SU-DHL-6 (cell line): ENCODE results near the gene CDKN2C.

Source experiments
- H2AFZ ChIP-seq: fragments of 200-600 bp; sonication (generic); 2 replicates; pipeline ENCODE4 v1.6.1; 2014; ENCODE audit warnings: low read depth, mild to moderate bottlenecking, moderate library complexity, mixed read lengths, antibody characterized with exemption, low read length; ENCODE audit not compliant: severe bottlenecking
- H3F3A ChIP-seq: fragments of 200-600 bp; shearing (Covaris generic); 2 replicates; pipeline ENCODE4 v1.6.0; 2016; ENCODE audit warnings: antibody characterized with exemption, mild to moderate bottlenecking; ENCODE audit not compliant: insufficient read depth
- H3K27ac ChIP-seq: fragments of 200-600 bp; sonication (generic); 2 replicates; pipeline ENCODE4 v1.5.1; 2016; ENCODE audit warnings: low read depth, mild to moderate bottlenecking, low read length, moderate library complexity, mixed read lengths
- H3K27me3 ChIP-seq: fragments of 200-600 bp; sonication (generic), shearing (Covaris generic); 2 replicates; pipeline ENCODE4 v1.6.0; 2014; ENCODE audit warnings: mild to moderate bottlenecking, low read length
- H3K36me3 ChIP-seq: fragments of 200-600 bp; sonication (generic); 2 replicates; pipeline ENCODE4 v1.6.1; 2014; ENCODE audit warnings: mild to moderate bottlenecking, low read length, mixed read lengths
- H3K4me2 ChIP-seq: fragments of 300-600, 200-600 bp; shearing (Covaris generic), sonication (generic); 2 replicates; pipeline ENCODE4 v1.6.0; 2014; ENCODE audit warnings: low read length, low read depth, mild to moderate bottlenecking; ENCODE audit not compliant: poor library complexity, severe bottlenecking
- H3K4me3 ChIP-seq: fragments of 200-600 bp; sonication (generic); 2 replicates; pipeline ENCODE4 v1.5.1; 2014; ENCODE audit warnings: antibody characterized with exemption, low read length, mild to moderate bottlenecking, mixed read lengths; ENCODE audit not compliant: insufficient read depth, poor library complexity, severe bottlenecking
- H3K79me2 ChIP-seq: fragments of 200-600 bp; sonication (generic); 2 replicates; pipeline ENCODE4 v1.6.1; 2014; ENCODE audit warnings: mild to moderate bottlenecking, low read length, moderate library complexity; ENCODE audit not compliant: insufficient read depth
- H3K9ac ChIP-seq: fragments of 200-600 bp; sonication (generic); 2 replicates; pipeline ENCODE4 v1.7.0; 2014; ENCODE audit warnings: mild to moderate bottlenecking, low read length
- H3K9me2 ChIP-seq: fragments of 200-600 bp; sonication (generic); replicated peaks from 2 replicates; pipeline ENCODE4 v1.6.1; 2014; ENCODE audit warnings: low read length; ENCODE audit not compliant: insufficient read depth
- H3K9me3 ChIP-seq: fragments of 200-600 bp; sonication (generic); 2 replicates; pipeline ENCODE4 v1.6.1; 2014; ENCODE audit warnings: low read length, mixed read lengths; ENCODE audit not compliant: insufficient read depth
- H4K20me1 ChIP-seq: fragments of 200-600 bp; sonication (generic); 2 replicates; pipeline ENCODE4 v1.6.1; 2014; ENCODE audit warnings: low read depth, mild to moderate bottlenecking, antibody characterized with exemption, low read length, moderate library complexity, mixed read lengths
- EZH2phosphoT487 ChIP-seq: fragments of 200-600 bp; sonication (generic), shearing (Covaris generic); conservative IDR thresholded peaks from 2 replicates; pipeline ENCODE4 v1.6.1; 2018; ENCODE audit warnings: mild to moderate bottlenecking, antibody characterized with exemption, low read length, moderate library complexity, mixed read lengths
- TF ChIP-seq, protein P1 (sequence below): fragments of 200-600 bp; sonication (generic); IDR thresholded peaks from one replicate; pipeline ENCODE4 v1.5.1; 2017; ENCODE audit warnings: antibody characterized with exemption, mild to moderate bottlenecking, low read length, moderate library complexity; ENCODE audit not compliant: insufficient read depth, poor library complexity, severe bottlenecking

Gene CDKN2C

DNA sequence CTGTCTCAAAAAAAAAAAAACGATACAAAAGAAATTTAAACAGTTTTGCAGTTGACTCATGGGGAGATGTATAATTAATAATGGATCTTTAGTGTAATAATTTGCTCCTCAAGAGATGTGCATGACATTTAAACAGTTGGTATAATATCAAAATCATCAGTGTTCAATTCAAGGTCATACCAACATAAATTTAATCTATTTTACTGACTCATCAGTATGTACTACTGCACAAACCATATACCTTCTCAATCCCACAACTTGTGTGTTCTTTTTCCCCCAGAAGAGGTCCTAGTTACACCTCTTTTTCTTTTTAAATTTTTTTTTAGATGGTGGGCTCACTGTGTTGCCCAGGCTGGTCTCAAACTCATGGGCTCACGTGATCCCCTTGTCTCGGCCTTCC, 23.6 kb downstream of the CDKN2C start:
- peaks cover 11% of the 10 kb centered on the region; the same call in 1 of the 2 replicates for H3K79me2 ChIP-seq

DNA sequence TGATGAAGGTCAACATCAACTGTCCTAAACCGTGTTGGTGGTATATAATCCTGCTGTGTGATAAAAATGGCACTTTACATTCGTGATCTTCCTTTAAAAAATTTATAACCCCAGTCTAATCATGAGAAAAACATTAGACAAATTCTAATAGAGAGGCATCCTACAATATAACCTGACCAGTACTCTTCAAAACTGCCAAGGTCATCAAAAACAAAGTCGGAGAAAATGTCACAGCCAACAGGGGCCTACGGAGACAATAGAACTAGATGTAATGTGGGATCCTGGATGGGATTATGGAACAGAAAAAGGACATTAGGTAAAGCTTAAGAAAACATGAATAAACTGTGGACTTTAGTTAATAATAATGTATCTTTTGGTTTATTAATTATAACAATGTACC, 25.0 kb downstream of the CDKN2C start:
- Histone ChIP-seq H3K27ac (no peak overlapping the region), H3K4me3 (no peak overlapping the region), H3K79me2 (no peaks in the 10 kb centered on the region), H3F3A (peaks cover 2% of the 10 kb centered on the region; the same call in 1 of the 2 replicates), H3K4me2 (no peak overlapping the region), H3K27me3 (no peaks in the 10 kb centered on the region), H3K9me3 (peaks cover 6% of the 10 kb centered on the region; the same call in 1 of the 2 replicates), H4K20me1 (no peaks in the 10 kb centered on the region), H3K9me2 (no peaks in the 10 kb centered on the region), H2AFZ (no peak overlapping the region), H3K9ac (no peak overlapping the region), H3K36me3 (peaks cover 3% of the 10 kb centered on the region; the same call in 1 of the 2 replicates)
- TF ChIP-seq, protein P1, sequence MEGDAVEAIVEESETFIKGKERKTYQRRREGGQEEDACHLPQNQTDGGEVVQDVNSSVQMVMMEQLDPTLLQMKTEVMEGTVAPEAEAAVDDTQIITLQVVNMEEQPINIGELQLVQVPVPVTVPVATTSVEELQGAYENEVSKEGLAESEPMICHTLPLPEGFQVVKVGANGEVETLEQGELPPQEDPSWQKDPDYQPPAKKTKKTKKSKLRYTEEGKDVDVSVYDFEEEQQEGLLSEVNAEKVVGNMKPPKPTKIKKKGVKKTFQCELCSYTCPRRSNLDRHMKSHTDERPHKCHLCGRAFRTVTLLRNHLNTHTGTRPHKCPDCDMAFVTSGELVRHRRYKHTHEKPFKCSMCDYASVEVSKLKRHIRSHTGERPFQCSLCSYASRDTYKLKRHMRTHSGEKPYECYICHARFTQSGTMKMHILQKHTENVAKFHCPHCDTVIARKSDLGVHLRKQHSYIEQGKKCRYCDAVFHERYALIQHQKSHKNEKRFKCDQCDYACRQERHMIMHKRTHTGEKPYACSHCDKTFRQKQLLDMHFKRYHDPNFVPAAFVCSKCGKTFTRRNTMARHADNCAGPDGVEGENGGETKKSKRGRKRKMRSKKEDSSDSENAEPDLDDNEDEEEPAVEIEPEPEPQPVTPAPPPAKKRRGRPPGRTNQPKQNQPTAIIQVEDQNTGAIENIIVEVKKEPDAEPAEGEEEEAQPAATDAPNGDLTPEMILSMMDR, result no peak
- TF ChIP-seq EZH2phosphoT487, result no peak

More for the DNA sequence above, 23.6 kb downstream of the CDKN2C start:
- peaks cover 3% of the 10 kb centered on the region; the same call in 1 of the 2 replicates for H3K36me3 ChIP-seq
- H3K27me3 ChIP-seq, result no peaks in the 10 kb centered on the region
- H4K20me1 ChIP-seq, result no peaks in the 10 kb centered on the region
- no peak overlapping the region for H3K4me3 ChIP-seq
- H3K9me3 ChIP-seq, result no peaks in the 10 kb centered on the region
- H3F3A ChIP-seq, result no peaks in the 10 kb centered on the region; the same call in 1 of the 2 replicates
- no peaks in the 10 kb centered on the region for H3K9me2 ChIP-seq
- no peak overlapping the region for H2AFZ ChIP-seq
- H3K27ac ChIP-seq, result no peak overlapping the region
- no peak overlapping the region for H3K4me2 ChIP-seq
- no peak overlapping the region for H3K9ac ChIP-seq
- no peak for TF ChIP-seq EZH2phosphoT487
- TF ChIP-seq, protein P1, result no peak

DNA sequence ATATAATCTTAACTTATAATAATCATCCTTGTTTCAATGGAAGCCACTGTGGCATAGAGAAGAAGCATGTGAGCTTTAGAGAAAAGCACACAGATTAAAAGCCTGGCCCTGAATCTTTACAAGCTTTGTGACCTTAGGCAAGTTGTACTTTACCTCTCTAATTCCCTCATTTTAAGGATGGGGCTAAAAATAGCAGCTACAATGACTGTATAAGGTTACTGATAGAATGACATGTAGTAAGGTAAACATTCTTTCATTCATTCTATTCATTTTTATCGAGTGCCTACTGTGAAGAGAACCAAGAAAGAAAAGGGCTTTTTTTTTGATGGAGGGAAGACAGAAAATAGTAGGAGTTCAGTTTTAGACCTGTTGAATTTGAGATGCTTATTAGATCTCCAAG, 25.6 kb downstream of the CDKN2C start:
- H3F3A ChIP-seq, result peaks cover 8% of the 10 kb centered on the region
- H3K9me2 ChIP-seq, result no peaks in the 10 kb centered on the region
- H3K9ac ChIP-seq, result no peak overlapping the region
- H3K27ac ChIP-seq, result no peak overlapping the region
- no peak overlapping the region for H3K4me3 ChIP-seq
- no peaks in the 10 kb centered on the region for H3K79me2 ChIP-seq
- peaks cover 6% of the 10 kb centered on the region; the same call in 1 of the 2 replicates for H3K9me3 ChIP-seq
- no peak overlapping the region for H2AFZ ChIP-seq
- H3K27me3 ChIP-seq, result no peaks in the 10 kb centered on the region
- peaks cover 3% of the 10 kb centered on the region; the same call in 1 of the 2 replicates for H3K36me3 ChIP-seq
- no peak for TF ChIP-seq EZH2phosphoT487
- TF ChIP-seq, protein P1, result no peak
- no peaks in the 10 kb centered on the region for H4K20me1 ChIP-seq
- H3K4me2 ChIP-seq, result no peak overlapping the region
